WTC11 (cell line): ENCODE data around the gene NSG2.

Source experiments
- ATF2 ChIP-seq: sonication (generic); formaldehyde crosslinking; IDR thresholded peaks from 2 replicates; pipeline ENCODE4 v1.8.1; 2022; ENCODE audit warnings: low read depth, missing genetic modification reagents, borderline replicate concordance
- CTCF ChIP-seq: fragments of 200-600 bp; IDR thresholded peaks from 2 replicates; pipeline ENCODE4 v1.8.0; 2022; ENCODE audit warnings: antibody characterized with exemption

DNA sequence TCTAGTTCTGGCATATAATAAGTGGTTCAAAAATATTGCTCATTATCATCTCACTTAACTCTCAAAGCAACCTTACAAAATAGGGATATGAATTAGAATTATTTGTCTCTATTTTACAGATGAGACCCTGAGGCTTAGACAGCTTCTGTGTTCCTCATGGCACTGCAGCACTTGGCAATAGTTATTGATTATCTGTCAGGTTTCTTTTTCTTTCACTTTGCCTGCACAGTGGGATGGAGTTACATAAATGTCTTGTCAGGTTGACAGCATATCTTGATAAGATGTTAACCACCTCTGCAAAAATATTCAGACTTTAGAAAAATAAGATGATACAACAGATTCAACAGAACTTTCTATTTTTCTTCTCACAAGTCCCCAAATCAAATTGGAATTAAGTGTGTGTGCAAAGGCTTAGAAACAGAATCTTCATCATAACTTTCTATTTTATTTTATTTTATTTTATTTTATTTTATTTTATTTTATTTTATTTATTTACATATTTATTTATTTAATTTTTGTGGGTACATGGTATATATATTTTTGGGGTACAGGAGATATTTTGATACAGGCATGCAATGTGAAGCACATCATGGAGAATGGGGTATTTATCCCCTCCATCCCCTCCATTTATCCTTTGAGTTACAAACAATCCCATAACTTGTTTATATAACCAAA, 17.7 kb downstream of the NSG2 start:
- TF ChIP-seq CTCF, result no peak
- no peak for TF ChIP-seq ATF2 (CRISPR knock-in tag)
